Measurements from ENCODE around the gene TM7SF2.

DNA sequence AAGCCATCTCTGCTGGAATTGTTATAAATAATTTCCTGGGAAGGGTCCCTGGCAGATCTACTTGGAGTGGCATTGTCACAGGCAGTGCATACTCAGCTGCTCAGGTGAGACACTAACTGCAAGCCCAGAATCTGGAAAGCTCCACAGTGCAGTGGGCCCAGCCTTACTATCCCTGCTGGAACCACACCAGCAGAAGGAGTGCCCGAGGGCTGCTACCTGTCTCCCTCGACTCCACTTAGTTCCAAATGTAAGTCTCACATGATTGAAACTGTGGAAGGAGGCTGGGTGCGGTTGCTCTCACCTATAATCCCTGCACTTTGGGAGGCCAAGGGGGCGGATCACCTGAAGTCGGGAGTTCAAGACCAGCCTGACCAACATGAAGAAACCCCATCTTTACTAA lies 37.0 kb downstream of the TM7SF2 start:
- TF ChIP-seq ZBTB21 (CRISPR knock-in tag; IDR thresholded peaks at IDR 0.05; ENCODE audit: borderline replicate concordance), result no peak
- TF ChIP-seq, protein P1, sequence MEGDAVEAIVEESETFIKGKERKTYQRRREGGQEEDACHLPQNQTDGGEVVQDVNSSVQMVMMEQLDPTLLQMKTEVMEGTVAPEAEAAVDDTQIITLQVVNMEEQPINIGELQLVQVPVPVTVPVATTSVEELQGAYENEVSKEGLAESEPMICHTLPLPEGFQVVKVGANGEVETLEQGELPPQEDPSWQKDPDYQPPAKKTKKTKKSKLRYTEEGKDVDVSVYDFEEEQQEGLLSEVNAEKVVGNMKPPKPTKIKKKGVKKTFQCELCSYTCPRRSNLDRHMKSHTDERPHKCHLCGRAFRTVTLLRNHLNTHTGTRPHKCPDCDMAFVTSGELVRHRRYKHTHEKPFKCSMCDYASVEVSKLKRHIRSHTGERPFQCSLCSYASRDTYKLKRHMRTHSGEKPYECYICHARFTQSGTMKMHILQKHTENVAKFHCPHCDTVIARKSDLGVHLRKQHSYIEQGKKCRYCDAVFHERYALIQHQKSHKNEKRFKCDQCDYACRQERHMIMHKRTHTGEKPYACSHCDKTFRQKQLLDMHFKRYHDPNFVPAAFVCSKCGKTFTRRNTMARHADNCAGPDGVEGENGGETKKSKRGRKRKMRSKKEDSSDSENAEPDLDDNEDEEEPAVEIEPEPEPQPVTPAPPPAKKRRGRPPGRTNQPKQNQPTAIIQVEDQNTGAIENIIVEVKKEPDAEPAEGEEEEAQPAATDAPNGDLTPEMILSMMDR (IDR thresholded peaks at IDR 0.05), result no peak
- TF ChIP-seq, protein P2, sequence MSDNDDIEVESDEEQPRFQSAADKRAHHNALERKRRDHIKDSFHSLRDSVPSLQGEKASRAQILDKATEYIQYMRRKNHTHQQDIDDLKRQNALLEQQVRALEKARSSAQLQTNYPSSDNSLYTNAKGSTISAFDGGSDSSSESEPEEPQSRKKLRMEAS (CRISPR knock-in tag; IDR thresholded peaks at IDR 0.05), result no peak
- no peak for TF ChIP-seq ZNF423 (CRISPR knock-in tag; IDR thresholded peaks at IDR 0.05)
- TF ChIP-seq, protein P3, sequence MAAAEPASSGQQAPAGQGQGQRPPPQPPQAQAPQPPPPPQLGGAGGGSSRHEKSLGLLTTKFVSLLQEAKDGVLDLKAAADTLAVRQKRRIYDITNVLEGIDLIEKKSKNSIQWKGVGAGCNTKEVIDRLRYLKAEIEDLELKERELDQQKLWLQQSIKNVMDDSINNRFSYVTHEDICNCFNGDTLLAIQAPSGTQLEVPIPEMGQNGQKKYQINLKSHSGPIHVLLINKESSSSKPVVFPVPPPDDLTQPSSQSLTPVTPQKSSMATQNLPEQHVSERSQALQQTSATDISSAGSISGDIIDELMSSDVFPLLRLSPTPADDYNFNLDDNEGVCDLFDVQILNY (CRISPR knock-in tag; IDR thresholded peaks at IDR 0.05), result no peak
- no peak for TF ChIP-seq ESRRA (CRISPR knock-in tag; IDR thresholded peaks at IDR 0.05; ENCODE audit: borderline replicate concordance)
- TF ChIP-seq, protein P4, sequence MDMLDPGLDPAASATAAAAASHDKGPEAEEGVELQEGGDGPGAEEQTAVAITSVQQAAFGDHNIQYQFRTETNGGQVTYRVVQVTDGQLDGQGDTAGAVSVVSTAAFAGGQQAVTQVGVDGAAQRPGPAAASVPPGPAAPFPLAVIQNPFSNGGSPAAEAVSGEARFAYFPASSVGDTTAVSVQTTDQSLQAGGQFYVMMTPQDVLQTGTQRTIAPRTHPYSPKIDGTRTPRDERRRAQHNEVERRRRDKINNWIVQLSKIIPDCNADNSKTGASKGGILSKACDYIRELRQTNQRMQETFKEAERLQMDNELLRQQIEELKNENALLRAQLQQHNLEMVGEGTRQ (CRISPR knock-in tag; IDR thresholded peaks at IDR 0.05), result no peak
- TF ChIP-seq, protein P5, sequence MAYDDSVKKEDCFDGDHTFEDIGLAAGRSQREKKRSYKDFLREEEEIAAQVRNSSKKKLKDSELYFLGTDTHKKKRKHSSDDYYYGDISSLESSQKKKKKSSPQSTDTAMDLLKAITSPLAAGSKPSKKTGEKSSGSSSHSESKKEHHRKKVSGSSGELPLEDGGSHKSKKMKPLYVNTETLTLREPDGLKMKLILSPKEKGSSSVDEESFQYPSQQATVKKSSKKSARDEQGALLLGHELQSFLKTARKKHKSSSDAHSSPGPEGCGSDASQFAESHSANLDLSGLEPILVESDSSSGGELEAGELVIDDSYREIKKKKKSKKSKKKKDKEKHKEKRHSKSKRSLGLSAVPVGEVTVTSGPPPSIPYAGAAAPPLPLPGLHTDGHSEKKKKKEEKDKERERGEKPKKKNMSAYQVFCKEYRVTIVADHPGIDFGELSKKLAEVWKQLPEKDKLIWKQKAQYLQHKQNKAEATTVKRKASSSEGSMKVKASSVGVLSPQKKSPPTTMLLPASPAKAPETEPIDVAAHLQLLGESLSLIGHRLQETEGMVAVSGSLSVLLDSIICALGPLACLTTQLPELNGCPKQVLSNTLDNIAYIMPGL (CRISPR knock-in tag; IDR thresholded peaks at IDR 0.05), result no peak
- no peak for TF ChIP-seq GRHL2 (CRISPR knock-in tag; IDR thresholded peaks at IDR 0.05; ENCODE audit: insufficient replicate concordance, severe bottlenecking)
- TF ChIP-seq KAT7 (CRISPR knock-in tag; IDR thresholded peaks at IDR 0.05; ENCODE audit: borderline replicate concordance), result no peak
